GM10248 (cell line): Measurements from ENCODE around the gene AQP12A.

Experiments
- CTCF ChIA-PET: fragments of 300-600 bp; sonication (Branson Sonifier 250); formaldehyde crosslinking; extraction: SDS; loops from one replicate; lab custom pipeline; 2021; ENCODE audit warnings: antibody characterized with exemption; lab: Yijun Ruan, JAX
- POLR2A ChIA-PET: fragments of 350-650 bp; sonication (Branson Sonifier 250); formaldehyde crosslinking; extraction: SDS; loops from one replicate; lab custom pipeline; 2020; ENCODE audit warnings: antibody characterized with exemption; lab: Yijun Ruan, JAX
- DNase-seq: peaks from one replicate; pipeline ENCODE4 v3.0.0; 2012; ENCODE audit errors: extremely low spot score
- CTCF ChIP-seq: IDR thresholded peaks from 2 replicates; pipeline ENCODE4 v1.5.1; 2012; ENCODE audit warnings: mild to moderate bottlenecking, low read depth; ENCODE audit errors: extremely low read depth, missing control alignments, control extremely low read depth

Gene AQP12A

GRCh38 chr2:240645346-240645745 is 46.3 kb upstream of the AQP12A start:
- POLR2A ChIA-PET = no interaction called here
- peak; percentile 15 for DNase-seq
- no peak for TF ChIP-seq CTCF
- CTCF ChIA-PET = no interaction called here

GRCh38 chr2:240645801-240646175 is 45.9 kb upstream of the AQP12A start:
- TF ChIP-seq CTCF = no peak
- DNase-seq = peak; percentile 16
- ChIA-PET POLR2A (no interaction called here), CTCF (no interaction called here)

- TF ChIP-seq CTCF = no peak
- CTCF ChIA-PET = no interaction called here
- no peak for DNase-seq
- POLR2A ChIA-PET = no interaction called here
Observed at GRCh38 chr2:240646176-240646899, 45.3 kb upstream of the AQP12A start.

GRCh38 chr2:240646900-240647502 is 44.7 kb upstream of the AQP12A start:
- POLR2A ChIA-PET = no interaction called here
- DNase-seq = no peak
- CTCF ChIA-PET = interaction anchor here (1.0 kb wide), 1 partner anchor 9 kb away, joined by 3 read pairs; no protein-coding TSS in a partner anchor
- no peak for TF ChIP-seq CTCF

- CTCF ChIA-PET = interaction anchor here (1.0 kb wide), 1 partner anchor 9 kb away, joined by 3 read pairs; no protein-coding TSS in a partner anchor
- TF ChIP-seq CTCF = no peak
- peak; percentile 15 for DNase-seq
- POLR2A ChIA-PET = no interaction called here
Observed at GRCh38 chr2:240647503-240648154, 44.0 kb upstream of the AQP12A start.

- CTCF ChIA-PET = interaction anchor here (1.1 kb wide), 1 partner anchor 134 kb away, joined by 3 read pairs; no protein-coding TSS in a partner anchor
- no peak for DNase-seq
- TF ChIP-seq CTCF = no peak
- POLR2A ChIA-PET = no interaction called here
Observed at GRCh38 chr2:240648155-240648649, 43.5 kb upstream of the AQP12A start.
